ENCODE measurements around the gene MED16.

GRCh38 chr19:900043-900301 is 7.0 kb upstream of the MED16 start:
- TF ChIP-seq EZH2 (IDR thresholded peaks at IDR 0.05; ENCODE audit: low read length, missing control alignments) (no peak), CTCF (conservative IDR thresholded peaks at IDR 0.05 in 1 of 2, IDR thresholded peaks at IDR 0.05 in 1 of 2; ENCODE audit: low read depth in 1 of 2, low read length in 2 of 2) (no peak)
